Keratinocyte (primary cell): Measurements from ENCODE around the gene MON2.

ENCODE experiments used
- EZH2 ChIP-seq: IDR thresholded peaks from one replicate; pipeline ENCODE4 v1.6.1; 2012; ENCODE audit warnings: inconsistent platforms, mild to moderate bottlenecking, low read length, moderate library complexity
- TF ChIP-seq, protein P1 (sequence below), 3 experiments: IDR thresholded peaks in 1 of 3; conservative IDR thresholded peaks in 1 of 3; optimal IDR thresholded peaks in 1 of 3; 2 replicates in 2 of 3; 3 replicates in 1 of 3; pipeline versions ENCODE3 to v1.5.1; 2011; ENCODE audit warnings: low read length in 3 of 3, mild to moderate bottlenecking in 3 of 3, moderate library complexity in 2 of 3, control low read depth in 1 of 3, inconsistent platforms in 1 of 3; ENCODE audit not compliant: insufficient read depth in 2 of 3; ENCODE audit errors: extremely low read depth in 1 of 3

DNA sequence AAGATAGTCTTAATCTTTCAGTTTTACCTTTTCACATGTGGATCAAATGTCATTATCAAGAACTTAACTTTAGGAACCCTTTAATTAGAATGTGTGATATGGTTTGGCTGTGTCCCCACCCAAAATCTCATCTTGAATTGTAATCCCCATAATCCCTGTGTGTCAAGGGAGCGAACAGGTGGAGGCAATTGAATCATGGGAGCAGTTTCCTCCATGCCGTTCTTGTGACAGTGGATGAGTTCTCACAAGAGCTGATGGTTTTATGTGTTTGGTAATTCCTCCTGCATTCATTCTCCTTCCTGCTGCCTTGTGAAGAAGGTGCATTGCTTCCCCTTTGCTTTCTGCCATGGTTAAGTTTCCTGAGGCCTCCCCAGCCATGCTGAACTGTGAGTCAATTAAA lies 160.6 kb downstream of the MON2 start:
- TF ChIP-seq, protein P1, sequence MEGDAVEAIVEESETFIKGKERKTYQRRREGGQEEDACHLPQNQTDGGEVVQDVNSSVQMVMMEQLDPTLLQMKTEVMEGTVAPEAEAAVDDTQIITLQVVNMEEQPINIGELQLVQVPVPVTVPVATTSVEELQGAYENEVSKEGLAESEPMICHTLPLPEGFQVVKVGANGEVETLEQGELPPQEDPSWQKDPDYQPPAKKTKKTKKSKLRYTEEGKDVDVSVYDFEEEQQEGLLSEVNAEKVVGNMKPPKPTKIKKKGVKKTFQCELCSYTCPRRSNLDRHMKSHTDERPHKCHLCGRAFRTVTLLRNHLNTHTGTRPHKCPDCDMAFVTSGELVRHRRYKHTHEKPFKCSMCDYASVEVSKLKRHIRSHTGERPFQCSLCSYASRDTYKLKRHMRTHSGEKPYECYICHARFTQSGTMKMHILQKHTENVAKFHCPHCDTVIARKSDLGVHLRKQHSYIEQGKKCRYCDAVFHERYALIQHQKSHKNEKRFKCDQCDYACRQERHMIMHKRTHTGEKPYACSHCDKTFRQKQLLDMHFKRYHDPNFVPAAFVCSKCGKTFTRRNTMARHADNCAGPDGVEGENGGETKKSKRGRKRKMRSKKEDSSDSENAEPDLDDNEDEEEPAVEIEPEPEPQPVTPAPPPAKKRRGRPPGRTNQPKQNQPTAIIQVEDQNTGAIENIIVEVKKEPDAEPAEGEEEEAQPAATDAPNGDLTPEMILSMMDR (optimal IDR thresholded peaks at IDR 0.05 in 1 of 3, IDR thresholded peaks at IDR 0.05 in 1 of 3, conservative IDR thresholded peaks at IDR 0.05 in 1 of 3; ENCODE audit: extremely low read depth in 1 of 3, insufficient read depth in 2 of 3, low read length in 3 of 3) = no peak
- no peak for TF ChIP-seq EZH2
